ENCODE measurements around the gene VAV2.

- TF ChIP-seq CTCF (IDR thresholded peaks at IDR 0.05) (no peak), ZFX (IDR thresholded peaks at IDR 0.05; ENCODE audit: borderline replicate concordance) (no peak)
Measured at GRCh38 chr9:133780962-133781827, 210.9 kb downstream of the VAV2 start.
